GM18498 (cell line): ENCODE results near the gene LHFPL2.

Source experiments
- ATAC-seq: cut with Tn5 transposase; IDR thresholded peaks from one replicate; pipeline ENCODE4 v1.9.1; 2021; ENCODE audit warnings: mild to moderate bottlenecking, moderate library complexity; ENCODE audit not compliant: unreplicated experiment

Gene LHFPL2

GRCh38 chr5:78642701-78643100 lies 5.9 kb downstream of the LHFPL2 start:
- ATAC-seq = no peak

- peak; percentile 61 for ATAC-seq
Observed at GRCh38 chr5:78640662-78641474, 7.7 kb downstream of the LHFPL2 start.

GRCh38 chr5:78639791-78640190 lies 8.8 kb downstream of the LHFPL2 start:
- no peak for ATAC-seq

- no peak for ATAC-seq
Observed at GRCh38 chr5:78638973-78639669, 9.5 kb downstream of the LHFPL2 start.

GRCh38 chr5:78638423-78638822 lies 10.1 kb downstream of the LHFPL2 start:
- no peak for ATAC-seq

GRCh38 chr5:78637468-78637867 lies 11.1 kb downstream of the LHFPL2 start:
- no peak for ATAC-seq

GRCh38 chr5:78636682-78637081 lies 11.9 kb downstream of the LHFPL2 start:
- ATAC-seq = no peak

GRCh38 chr5:78634634-78635033 lies 13.9 kb downstream of the LHFPL2 start:
- ATAC-seq = no peak

- ATAC-seq = no peak
Observed at GRCh38 chr5:78634229-78634628, 14.3 kb downstream of the LHFPL2 start.

GRCh38 chr5:78633700-78634099 lies 14.9 kb downstream of the LHFPL2 start:
- ATAC-seq = no peak

- no peak for ATAC-seq
Observed at GRCh38 chr5:78632467-78632866, 16.1 kb downstream of the LHFPL2 start.

- ATAC-seq = no peak
Observed at GRCh38 chr5:78631931-78632330, 16.6 kb downstream of the LHFPL2 start.

GRCh38 chr5:78630047-78630446 lies 18.5 kb downstream of the LHFPL2 start:
- no peak for ATAC-seq

GRCh38 chr5:78629624-78630023 lies 18.9 kb downstream of the LHFPL2 start:
- no peak for ATAC-seq

GRCh38 chr5:78628270-78628992 lies 20.1 kb downstream of the LHFPL2 start:
- ATAC-seq = no peak

- no peak for ATAC-seq
Observed at GRCh38 chr5:78627766-78628165, 20.8 kb downstream of the LHFPL2 start.

GRCh38 chr5:78627175-78627574 lies 21.4 kb downstream of the LHFPL2 start:
- ATAC-seq = no peak

- no peak for ATAC-seq
Observed at GRCh38 chr5:78626009-78626571, 22.5 kb downstream of the LHFPL2 start.

GRCh38 chr5:78624992-78625391 lies 23.6 kb downstream of the LHFPL2 start:
- ATAC-seq = no peak

GRCh38 chr5:78624011-78624541 lies 24.5 kb downstream of the LHFPL2 start:
- no peak for ATAC-seq
